NCI-H2171 (cell line): ENCODE measurements around the gene GFOD1.
A peak's percentile ranks its signal among the peaks of the same experiment; 100 is the strongest.

ENCODE experiments used
- DNase-seq: peaks from one replicate; lab custom pipeline; 2025; lab: John Stamatoyannopoulos, UW

The GFOD1 gene, protein sequence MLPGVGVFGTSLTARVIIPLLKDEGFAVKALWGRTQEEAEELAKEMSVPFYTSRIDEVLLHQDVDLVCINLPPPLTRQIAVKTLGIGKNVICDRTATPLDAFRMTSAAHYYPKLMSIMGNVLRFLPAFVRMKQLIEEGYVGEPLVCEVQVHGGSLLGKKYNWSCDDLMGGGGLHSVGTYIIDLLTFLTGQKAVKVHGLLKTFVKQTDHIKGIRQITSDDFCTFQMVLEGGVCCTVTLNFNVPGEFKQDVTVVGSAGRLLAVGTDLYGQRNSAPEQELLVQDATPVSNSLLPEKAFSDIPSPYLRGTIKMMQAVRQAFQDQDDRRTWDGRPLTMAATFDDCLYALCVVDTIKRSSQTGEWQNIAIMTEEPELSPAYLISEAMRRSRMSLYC

DNA sequence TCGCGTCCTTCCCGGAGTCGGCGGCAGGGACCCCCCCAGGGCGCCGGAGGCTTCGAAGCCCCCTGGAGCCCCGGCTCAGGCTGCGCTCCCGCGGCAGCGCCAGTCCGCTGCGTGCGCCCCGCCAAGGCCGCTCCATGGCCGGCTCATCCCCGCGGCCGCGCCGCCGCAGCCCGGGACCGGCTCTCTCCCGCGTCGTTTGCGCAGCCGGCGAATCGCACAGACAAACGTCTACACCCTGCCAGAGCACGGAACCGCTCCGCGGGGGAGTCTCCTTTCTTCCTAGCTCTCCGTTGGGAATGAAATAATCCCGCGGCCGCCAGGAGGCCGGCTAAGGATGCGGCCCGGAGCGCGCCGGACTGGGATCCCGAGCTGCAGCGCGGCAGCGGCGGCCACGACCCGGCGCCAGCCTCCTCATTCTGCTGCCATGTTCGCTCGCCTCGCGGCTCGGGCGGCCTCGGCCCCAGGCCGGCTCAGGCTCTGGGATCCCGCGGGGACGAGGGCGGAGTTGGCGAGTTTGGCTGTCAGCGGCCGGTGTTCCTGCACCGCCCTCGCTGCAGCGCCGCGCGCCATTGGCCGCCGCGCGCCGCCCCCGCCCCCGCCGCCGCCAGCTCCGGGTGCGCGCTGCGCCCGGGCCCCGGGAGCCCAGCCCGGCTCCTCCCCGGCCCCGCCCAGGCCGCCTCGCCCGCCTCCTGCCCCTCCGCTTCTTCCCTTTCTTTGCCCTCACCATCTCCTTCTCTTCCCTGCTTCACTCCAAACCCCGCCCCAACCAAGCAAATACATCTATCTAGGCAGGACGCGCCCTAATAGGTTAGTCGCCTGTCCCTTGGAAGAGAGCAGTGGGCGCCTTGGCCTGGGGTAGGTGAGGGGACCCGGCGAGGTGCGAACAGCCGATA, at the start of gene GFOD1:
TSS of gene GFOD1 (minus strand) at position 479 of the 893 bp plus-strand sequence. CDS start 710 bp downstream, outside the sequence.
- DNase-seq = peak; percentile 88

DNA sequence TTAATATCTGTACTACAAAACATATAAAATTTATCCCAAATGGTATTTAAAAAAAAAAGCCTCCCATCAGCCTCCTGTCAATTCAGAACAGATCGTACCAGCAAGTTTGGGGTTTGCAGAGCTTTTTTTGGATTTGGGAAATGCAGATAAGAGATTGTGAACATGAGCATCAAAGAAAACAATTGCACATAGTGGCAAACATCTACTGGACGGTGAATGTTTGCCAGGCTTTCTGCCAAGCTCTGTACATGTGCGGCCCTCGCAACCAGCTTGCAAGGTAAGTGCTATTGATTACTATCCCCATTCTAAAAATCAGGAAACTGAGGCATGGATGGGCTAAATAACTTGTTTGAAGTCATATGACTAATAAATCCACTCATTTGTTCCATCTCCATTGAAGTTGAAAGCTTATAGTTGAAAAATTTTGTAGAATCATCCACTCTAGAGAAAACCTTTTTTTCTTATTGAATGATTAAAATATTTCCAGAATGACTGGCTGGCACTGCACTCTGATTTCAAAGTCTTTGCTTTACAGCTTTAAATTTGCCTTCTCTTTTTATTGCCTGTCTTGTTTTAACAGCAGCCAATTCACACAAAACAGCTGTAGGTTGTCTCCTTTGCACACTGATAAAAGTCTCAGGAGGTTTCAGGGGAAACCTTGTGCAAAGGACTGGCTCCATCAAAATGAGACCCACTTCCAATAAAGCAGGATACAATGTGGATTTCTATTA, 49.6 kb upstream of the GFOD1 start:
- DNase-seq = no peak

DNA sequence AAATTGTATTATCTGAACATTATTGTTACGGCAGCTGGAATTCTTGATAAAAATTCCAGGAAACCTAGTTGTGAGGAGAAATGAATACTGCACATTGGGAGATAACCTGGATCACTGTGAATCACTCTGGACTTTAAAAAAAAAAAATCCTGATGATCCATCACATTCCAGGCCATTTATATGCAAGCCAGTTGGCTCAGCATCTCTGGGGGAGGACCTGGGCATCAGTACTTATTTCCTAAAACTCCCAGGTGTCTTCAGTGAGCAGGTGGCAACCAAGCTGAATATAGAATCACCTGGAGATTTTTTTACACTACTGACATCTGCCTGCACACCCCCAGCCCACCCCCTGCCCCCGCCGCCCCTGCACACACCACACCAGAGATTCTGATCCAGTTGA, 47.9 kb upstream of the GFOD1 start:
- DNase-seq = no peak

DNA sequence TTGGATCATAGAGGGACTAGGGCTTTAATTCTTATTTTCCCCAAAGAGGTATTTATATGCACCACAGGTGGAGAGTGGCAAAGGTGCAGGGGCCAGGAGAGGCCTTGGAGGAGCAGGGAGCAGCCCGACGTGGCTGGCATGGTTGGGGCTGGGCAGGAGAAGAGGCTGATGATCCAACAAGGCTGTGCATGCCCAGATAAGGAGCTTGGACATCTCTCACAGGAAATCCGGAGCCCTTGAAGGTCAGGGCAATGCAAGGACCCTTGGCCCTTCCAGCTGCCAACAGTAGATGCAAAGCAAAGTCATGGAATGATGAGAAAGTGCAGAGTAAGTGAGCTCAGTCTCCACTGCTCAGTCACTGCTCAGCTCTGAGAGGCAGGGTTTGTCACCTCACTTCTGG, 47.1 kb upstream of the GFOD1 start:
- DNase-seq = no peak

DNA sequence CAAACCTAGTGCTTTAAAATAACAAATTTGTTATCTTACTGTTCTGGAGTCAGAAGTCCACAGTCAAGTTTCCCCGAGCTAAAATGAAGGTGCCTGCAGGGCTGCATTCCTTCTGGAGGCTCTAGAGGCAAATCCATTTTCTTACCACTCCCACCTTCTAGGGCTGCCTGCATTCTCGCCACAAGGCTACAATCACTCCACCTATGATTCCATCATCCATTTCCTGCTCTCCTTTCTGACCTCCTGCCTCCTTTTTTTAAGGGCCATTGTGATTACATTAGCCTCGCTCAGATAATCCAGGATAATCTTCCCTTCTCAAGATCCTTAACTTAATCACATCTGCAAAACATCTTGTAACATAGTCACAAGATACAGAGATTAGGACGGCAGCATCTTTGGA, 44.6 kb upstream of the GFOD1 start:
- DNase-seq = no peak

DNA sequence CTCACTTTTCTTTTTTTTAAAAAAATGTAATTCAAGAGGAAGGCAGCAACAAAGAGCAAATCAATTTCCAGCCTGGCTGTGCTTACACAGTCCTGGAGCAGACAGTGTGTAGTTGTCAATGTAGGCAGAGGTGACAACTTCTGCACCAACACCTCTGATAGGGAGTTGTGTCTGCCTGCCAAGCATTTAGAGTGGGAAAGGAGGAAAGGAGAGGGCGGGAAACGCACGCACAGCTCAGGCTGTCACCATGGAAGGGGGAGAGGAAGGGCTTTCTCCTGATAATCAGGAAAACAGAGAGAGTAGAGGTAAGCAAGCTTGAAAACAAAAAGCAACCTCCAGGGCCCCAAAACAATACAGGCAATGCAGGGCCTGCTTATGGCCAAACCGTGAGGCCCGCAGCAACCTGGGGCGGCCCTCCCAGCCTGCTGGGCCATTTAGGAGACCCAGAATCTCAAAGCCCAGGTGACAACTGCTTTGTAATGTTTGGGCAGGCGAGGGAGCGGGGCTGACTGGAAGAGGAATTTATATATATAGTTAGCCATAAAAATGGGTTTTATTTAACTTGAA, 41.5 kb upstream of the GFOD1 start:
- no peak for DNase-seq

DNA sequence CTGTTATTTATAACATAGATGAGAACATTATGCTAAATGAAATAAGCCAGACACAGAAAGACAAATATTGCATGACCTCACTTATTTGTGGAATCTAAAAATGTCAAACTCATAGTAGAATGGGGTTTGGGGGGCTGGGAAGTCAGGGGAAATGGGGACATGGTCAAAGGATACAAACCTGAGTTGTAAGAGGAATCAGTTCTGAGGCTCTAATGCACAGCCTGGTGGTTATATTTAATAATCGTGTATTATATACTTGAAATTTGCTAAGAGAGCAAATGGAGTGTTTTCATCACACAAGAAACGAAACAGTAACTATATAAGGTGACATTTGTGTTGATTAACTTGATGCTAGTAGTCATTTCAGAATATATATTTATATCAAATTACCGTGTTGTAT, 40.8 kb upstream of the GFOD1 start:
- no peak for DNase-seq

DNA sequence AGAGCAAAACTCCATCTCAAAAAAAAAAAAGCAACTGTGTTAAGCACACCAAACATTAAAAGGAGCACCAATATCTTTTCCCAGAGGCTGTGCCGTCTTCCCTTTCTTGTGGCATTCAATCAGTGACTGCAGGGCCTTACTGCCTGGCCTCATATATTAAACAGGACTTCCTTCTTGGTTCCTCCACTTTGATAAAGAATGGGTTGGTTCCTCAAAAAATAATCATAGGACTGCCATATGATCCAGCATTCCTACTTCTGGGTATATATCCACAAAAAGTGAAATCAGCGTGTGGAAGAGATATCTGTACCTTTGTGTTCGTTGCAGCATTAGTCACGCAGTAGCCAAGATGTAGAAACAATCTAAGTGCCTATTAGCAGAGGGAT, 40.3 kb upstream of the GFOD1 start:
- no peak for DNase-seq

DNA sequence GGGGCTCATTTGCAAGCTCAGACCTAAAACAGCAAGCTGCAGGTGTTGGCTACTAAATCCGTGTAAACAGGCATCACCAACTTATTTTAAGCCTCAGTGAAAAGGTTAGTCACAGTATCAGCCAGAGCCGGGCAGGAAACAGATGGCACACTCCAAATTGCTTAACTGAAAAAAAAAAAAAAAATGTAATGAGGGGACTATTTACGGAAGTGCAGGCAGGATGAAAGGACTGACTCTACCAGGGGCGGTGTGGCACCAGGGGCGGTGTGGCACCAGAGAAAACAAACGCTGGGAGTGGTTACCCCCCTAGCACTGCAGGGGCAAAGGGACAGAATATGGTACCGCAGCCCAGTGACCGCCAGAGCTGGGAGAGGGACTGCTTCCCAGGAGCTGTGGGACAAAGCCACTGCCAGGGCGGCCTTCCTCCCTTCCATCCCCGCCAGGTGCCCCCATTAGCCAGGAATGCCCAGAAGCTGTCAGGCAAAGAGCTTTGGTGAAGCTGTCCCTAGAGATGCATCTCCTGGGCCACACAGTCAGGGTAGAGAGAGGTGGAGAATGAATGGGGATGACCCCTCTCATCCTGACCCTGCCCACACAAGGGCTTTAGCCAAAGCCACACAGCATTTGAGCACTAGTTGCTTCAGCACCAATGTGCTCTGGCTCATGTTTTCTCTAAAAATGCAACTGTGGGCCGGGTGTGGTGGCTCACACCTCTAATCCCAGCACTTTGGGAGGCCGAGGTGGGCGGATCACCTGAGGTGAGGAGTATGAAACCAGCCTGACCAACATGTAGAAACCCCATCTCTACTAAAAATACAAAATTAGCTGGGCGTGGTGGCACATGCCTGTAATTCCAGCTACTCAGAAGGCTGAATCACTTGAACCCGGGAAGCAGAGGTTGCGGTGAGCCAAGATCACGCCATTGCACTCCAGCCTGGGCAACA, 39.6 kb upstream of the GFOD1 start:
- peak; percentile 89 for DNase-seq

DNA sequence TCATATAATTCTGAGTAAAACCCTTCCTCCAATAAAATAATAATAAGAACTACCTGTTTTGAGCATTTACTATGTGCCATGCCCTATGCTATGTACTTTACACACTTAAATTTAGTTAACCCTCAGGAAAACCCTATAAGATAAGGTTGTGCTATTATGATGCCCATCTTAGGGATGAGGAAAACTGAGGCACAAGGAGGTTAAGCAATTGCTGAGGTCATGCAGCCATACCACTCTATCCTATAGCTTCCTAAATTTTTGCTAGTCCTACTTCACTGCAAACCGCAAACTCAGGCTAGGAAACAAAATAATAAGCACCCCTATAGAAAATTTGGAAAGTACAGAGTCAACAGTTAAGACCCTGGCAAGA, 38.9 kb upstream of the GFOD1 start:
- DNase-seq = no peak

DNA sequence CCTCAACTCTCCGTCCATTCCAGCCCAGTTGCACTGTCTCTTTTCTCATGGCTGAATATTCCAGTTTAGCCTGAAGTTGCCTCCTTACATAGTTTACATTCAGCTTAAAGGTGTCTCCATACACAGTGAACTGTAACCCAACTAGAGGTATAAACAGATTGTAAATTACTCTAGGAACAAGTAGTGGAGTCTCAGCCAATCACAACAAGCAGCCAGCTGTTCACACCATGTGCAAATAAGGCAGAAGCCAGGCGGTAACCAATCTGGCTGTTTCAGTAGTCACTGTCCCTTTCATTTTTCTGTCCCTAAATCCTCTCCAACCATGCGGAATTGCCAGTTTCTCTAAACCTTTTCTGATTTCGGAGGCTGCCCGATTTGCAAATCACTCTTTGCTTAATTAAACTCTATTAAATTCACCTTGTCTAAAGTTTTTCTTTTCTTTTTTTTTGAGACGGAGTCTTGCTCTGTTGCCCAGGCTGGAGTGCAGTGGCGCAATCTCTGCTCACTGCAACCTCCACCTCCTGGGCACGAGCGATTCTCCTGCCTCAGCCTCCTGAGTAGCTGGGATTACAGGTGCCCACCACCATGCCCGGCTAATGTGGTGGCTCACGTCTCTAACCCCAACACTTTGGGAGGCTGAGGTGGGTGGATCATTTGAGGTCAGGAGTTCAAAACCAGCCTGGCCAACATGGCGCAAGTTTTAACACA, 37.6 kb upstream of the GFOD1 start:
- DNase-seq = peak; percentile 61

DNA sequence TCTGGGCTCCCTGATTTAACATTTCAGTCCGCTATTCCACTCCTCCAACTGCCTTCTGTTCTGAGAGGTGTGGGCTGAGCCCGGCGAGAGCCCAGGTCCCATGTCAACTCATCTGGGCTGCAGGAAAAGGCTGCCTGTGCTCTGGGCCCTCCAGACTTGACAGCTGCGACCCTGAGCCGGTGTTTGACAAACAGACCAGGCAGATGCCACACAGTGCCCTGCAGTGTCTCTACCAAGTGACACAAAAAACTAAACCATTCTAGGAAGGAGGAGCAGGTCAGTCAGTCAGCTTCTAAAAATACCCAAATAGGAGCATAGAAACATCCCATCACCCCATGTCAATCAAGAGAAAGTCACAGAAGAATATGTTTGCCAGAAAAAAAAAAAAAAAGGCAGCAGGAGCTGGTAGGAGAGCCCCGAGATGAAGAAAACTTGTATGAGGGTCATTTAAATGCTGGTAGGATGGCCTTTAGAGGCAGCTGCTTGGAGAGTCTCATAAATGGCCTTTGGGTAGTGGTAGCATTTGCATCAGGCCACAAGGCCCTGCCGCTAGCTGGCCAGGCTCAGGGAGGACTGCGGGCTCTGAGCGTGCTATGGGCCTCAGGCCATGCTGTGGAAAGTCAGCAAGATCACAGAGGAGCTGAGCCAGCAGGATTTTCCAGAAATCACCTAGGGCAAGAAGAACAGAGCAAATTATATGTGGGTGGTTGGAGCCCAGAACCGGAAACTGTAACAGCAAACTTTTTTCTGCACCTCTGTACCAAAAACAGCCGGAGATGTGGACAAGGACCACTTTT, 36.6 kb upstream of the GFOD1 start:
- peak; percentile 23 for DNase-seq

DNA sequence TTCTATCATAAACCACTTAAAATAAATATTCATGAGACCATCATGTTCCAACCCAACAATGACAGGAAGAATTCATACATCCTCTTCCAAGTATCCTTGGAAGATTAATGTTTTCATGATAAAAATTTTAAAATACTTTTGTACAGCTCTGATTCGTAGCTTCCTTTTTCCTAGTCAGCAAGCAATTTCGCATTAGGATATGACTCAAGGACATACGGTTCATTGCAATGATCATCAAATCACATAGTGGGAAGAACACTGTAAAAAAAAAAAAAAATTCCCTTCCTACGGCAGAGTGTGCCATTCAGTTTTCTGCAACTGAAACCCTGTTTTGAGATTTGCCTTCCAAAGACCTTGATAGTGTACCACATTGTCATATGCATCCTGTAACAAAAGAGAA, 35.3 kb upstream of the GFOD1 start:
- DNase-seq = no peak

DNA sequence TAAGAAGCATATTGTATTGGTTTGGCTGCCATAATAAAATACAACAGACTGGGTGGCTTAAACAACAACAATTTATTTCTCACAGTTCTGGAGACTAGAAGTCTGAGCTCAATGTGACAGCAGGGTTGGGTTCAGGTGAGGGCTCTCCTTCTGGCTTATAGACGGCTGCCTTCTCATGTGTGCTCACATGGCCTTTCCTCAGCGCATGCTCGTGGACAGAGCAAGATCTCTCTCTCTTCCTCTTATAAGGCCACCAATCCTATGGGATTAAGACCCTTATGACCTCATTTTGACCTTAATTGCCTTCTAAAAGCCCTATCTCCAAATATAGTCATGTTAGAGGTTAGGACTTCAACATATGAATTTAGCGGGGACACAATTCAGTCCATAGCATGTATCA, 32.4 kb upstream of the GFOD1 start:
- no peak for DNase-seq

DNA sequence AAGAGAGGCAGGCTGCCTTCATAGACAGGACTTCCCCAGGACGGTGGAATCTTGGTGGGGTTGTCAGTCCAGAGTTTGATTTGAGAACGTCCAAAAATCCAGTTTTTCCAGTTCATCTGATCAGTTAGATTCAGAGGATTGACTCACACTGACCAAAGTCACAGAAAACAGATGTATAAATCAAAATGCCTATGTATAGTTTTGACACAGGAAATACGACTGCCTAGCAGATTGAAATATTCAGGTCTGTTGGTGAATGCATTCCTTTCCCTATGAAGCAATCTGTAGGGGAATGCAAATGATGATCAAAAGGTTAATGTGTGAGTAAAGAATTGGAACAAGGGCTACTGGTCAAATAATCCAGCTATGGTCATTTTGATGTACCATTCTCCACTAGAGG, 29.7 kb upstream of the GFOD1 start:
- DNase-seq = no peak

DNA sequence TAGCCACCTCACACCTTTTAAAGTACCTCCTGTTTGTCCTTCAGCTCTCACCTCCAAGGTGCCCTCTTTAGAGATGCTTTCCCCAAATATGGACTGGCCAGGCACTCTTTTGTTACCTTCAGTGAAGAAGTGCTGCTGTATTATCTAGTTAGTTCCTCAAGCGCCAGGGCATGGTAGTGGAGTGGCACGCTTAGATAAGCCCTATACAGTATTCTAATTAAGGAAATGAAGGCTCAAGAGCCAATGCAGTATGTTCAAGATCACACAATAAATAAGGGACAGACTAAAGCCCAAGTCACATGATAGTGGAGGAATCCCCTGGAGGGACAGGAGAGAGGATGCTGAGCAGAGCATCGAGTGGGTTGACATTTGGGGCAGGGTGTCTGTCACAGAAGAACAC, 28.5 kb upstream of the GFOD1 start:
- no peak for DNase-seq

DNA sequence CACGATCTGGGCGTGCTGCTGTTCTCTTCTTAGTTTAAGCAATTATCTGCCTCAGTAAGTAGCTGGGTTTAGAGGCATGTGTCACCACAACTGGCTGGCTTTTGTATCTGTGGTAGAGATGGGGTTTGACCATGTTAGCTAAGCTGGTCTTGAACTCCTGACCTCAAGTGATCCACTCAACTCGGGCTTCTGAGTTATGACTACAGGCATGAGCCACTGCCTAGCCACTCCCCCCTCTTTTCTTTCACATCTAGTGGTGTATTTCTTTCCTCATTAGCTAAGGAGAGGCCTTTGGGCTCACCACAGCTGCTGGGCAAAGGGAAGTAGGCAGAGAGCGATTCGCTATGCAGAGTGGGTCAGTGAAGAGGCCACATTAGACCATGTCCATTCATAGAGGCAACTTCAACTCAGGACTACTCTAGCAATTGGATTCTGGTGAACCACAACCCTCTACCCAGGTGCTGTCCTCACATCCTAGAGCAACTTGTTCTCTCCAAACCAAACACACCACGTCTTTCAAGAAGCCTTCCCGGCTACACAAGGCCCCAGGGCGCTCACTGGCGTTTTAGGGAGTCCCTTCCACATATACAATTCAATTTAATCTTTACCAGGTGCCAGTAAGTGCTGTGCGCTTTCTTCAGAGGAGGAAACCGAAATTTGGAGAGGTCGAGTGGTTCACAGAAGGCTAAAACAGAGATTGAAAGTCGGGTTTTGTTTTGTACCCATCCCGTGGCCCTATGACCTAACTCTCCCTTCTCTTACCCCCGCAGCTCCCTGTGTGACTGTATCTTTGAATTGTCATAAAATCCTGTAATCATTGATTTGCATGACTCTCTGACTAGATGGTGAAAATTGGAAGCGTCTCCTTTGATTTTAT, 26.5 kb upstream of the GFOD1 start:
- DNase-seq = no peak

DNA sequence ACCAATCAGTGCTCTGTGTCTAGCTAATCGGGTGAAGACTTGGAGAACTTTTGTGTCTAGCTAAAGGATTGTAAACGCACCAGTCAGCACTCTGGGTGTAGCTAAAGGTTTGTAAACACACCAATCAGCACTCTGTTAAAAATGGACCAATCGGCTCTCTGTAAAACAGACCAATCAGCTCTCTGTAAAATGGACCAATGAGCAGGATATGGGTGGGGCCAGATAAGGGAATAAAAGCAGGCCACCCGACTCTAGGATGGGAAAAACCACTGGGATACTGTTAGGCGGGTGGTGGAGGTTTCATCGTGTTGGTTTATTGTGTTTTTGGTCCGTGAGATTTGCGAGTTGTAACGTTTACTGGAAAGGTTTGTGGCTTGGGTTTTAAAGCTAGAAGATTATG, 25.5 kb upstream of the GFOD1 start:
- no peak for DNase-seq
